ENCODE data around the gene COL11A2. TPM values are rescaled to one million over a fixed set of nuclear protein-coding genes. Genes with fewer than 3 reads are reported as not detected.

COL11A2 gene
- total RNA-seq, 2 donors from 2014 or later: 0.78 to 2.3 TPM

GRCh38 chr6:33139596-33140206 is 52.6 kb downstream of the COL11A2 start:
- intact Hi-C loops (cut with DNase I): no loop called here
- H3K36me3 ChIP-seq (replicated peaks in 1 of 2; ENCODE audit: insufficient read depth in 1 of 2, low read depth in 2 of 2): no peaks in the 10 kb centered on the region
- H3K4me3 ChIP-seq: no peak overlapping the region
- no peaks in the 10 kb centered on the region for H3K4me1 ChIP-seq
- ATAC-seq (no peak), DNase-seq (no peak)
- H3K9me3 ChIP-seq: no peaks in the 10 kb centered on the region
- H3K27ac ChIP-seq: no peak overlapping the region
- H3K27me3 ChIP-seq: no peaks in the 10 kb centered on the region
- TF ChIP-seq POLR2A (IDR thresholded peaks at IDR 0.05): no peak
- TF ChIP-seq CTCF (IDR thresholded peaks at IDR 0.05): no peak
- 65 to 68% methylated on average over 8 of the region's 8 CpGs for WGBS, 2 donors

- no peak for TF ChIP-seq POLR2A (IDR thresholded peaks at IDR 0.05)
- no peak for TF ChIP-seq CTCF (IDR thresholded peaks at IDR 0.05)
- Histone ChIP-seq H3K4me1 (no peaks in the 10 kb centered on the region), H3K9me3 (no peaks in the 10 kb centered on the region), H3K36me3 (replicated peaks in 1 of 2; ENCODE audit: insufficient read depth in 1 of 2, low read depth in 2 of 2) (no peaks in the 10 kb centered on the region), H3K4me3 (no peak overlapping the region), H3K27me3 (no peaks in the 10 kb centered on the region), H3K27ac (no peak overlapping the region)
- WGBS, 2 donors: 48% methylated on average over 4 of the region's 4 CpGs
- ATAC-seq (no peak), DNase-seq (no peak)
- intact Hi-C loops (cut with DNase I): no loop called here
These were observed 55.9 kb downstream of the COL11A2 start for GRCh38 chr6:33136310-33136900.

- no peak overlapping the region for H3K4me3 ChIP-seq
- WGBS, 2 donors: 61 to 76% methylated on average over 8 of the region's 8 CpGs
These were observed 60.2 kb downstream of the COL11A2 start for GRCh38 chr6:33132081-33132524.

GRCh38 chr6:33128318-33128717 is 63.9 kb downstream of the COL11A2 start:
- no peak overlapping the region for H3K4me3 ChIP-seq
- H3K4me1 ChIP-seq: no peaks in the 10 kb centered on the region
- ATAC-seq (no peak), DNase-seq (no peak)
- intact Hi-C loops (cut with DNase I): no loop called here
- no peak overlapping the region for H3K27ac ChIP-seq
- 51 to 60% methylated on average over 3 of the region's 3 CpGs for WGBS, 2 donors
- TF ChIP-seq POLR2A (IDR thresholded peaks at IDR 0.05) (no peak), CTCF (IDR thresholded peaks at IDR 0.05) (no peak)
- no peaks in the 10 kb centered on the region for H3K27me3 ChIP-seq
- H3K9me3 ChIP-seq: no peaks in the 10 kb centered on the region
- H3K36me3 ChIP-seq (replicated peaks in 1 of 2; ENCODE audit: insufficient read depth in 1 of 2, low read depth in 2 of 2): no peaks in the 10 kb centered on the region

More at GRCh38 chr6:33132081-33132524, 60.2 kb downstream of the COL11A2 start:
- intact Hi-C loops (cut with DNase I): no loop called here
- no peak for DNase-seq
- no peaks in the 10 kb centered on the region for H3K9me3 ChIP-seq
- H3K4me1 ChIP-seq: no peaks in the 10 kb centered on the region
- TF ChIP-seq POLR2A (IDR thresholded peaks at IDR 0.05) (no peak), CTCF (IDR thresholded peaks at IDR 0.05) (no peak)
- H3K27ac ChIP-seq: no peak overlapping the region
- no peak for ATAC-seq
- H3K36me3 ChIP-seq (replicated peaks in 1 of 2; ENCODE audit: insufficient read depth in 1 of 2, low read depth in 2 of 2): no peaks in the 10 kb centered on the region
- no peaks in the 10 kb centered on the region for H3K27me3 ChIP-seq
